Measurements from ENCODE around the gene FBXO28.

The FBXO28 gene

DNA sequence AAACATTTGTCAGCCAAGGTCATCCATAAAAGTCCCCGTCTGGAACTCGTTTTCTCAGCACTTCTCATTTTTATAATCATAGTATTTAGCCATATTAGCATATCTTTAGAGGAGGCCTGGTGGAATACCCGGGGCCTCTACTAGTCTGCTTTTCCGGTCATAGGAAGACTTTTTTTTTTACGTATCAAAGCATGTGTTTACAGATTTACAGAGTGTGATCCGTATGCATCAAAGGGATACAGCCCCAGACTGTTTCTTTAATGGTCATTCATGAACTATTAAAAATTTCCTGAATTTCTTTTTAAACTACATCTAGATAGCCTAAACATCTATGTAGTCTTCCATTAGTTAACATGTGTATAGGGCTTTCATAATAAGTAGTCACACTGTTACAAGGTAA, 45.6 kb downstream of the FBXO28 start:
- no peak for DNase-seq

DNA sequence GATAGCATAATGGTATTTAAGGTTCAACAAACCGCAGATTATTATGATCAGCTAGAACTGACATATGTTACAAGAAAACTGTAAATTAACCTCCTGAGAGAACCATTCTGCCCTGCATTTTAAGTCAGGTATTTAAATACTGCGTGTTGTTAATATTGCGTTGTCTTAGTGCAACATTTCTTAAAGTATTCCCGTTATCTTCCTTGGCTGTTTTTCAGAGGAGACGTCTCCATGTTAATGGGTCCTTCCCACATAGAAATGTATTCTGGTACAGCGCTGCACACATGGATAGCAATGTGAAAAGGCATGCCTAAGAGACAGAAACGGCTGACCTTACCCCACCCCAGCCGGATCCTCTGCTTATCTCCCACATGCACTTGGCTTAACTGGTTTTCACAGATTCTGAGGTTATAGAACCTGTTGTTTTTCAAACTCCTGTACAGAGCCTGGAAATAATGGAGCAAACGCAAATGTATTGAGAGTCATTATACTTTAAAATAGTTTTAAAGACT, 46.3 kb downstream of the FBXO28 start:
- no peak for DNase-seq

DNA sequence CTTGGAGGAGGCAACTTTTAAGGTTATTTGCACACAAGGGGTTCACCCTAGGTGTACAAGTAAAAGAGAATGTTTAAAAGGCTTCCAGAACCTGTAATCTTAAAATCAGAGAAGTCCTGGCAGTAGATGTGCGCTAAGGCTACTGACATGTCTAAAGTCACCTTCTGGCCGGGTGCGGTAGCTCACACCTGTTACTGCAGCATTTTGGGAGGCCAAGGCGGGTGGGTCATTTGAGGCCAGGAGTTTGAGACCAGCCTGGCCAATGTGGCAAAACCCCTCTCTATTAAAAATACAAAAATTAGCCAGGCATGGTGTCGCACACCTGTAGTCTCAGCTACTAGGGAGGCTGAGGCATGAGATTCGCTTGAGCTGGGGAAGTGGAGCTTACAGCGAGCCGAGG, 48.9 kb downstream of the FBXO28 start:
- DNase-seq = no peak

DNA sequence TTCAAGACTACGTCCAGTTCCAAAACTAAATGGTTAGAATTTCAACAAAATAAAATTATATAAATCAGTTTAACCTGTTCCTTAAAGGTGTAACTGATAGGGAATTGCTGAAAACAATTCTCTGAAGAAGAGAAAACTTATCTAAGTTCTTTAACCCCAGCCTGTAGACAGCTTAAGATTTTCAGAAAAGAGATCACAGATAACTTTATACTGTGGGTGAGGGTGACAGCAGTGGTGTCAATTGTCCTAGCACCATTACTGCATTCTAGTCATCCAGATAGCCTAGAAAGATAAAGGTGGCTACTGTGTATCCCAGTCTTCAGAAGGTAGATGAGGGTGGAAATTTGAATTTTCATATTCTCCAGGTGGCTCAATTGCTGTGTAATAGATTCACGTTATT, 49.4 kb downstream of the FBXO28 start:
- DNase-seq = no peak

DNA sequence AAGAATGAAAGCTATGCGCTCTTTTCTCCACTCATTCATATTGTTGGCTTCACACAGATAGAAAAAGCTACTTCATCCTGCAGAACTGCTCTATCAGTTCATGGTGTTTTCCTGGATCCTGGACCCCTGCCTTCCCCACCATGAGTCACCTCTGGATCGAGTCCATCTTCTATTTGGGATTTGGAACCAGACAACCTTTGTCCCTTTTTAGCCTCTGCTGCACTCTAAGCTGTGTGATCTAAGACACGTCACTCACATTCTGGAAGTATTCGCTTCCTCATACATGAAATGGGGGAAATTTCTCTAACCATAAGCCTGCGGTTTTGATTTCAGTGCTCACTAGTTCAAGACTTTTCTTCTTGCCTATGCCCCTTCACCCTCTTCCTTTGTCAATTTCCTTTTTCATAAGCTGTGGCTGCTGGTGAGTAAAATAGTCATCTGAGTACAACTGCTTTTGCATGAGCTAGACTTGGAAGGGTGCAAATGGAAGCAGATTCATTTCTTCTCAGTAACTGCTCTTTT, 55.0 kb downstream of the FBXO28 start:
- DNase-seq = peak; percentile 12

DNA sequence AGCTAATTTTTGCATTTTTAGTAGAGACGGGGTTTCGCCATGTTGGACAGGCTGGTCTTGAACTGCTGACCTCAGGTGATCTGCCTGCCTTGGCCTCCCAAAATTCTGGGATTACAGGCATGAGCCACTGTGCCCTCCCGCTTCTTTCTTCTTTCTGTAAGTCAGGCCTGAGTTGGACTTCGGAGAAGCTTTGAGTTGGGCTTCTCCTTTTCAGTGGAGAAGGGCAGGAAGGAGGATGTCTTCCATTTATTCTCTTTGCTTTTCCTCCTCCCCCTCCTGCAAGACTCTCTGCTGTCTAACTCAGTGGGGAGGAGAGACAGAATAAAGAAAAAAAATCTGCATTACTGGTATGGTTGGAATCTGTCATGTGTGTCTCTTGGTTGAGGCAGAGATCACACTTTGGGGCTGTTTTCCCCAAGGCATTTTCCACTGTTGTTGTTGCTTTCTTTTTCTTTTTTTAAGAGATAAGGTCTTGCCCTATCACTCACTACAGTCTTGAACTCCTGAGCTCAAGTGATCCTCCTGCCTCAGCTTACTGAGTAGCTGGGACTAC, 55.9 kb downstream of the FBXO28 start:
- DNase-seq = no peak

DNA sequence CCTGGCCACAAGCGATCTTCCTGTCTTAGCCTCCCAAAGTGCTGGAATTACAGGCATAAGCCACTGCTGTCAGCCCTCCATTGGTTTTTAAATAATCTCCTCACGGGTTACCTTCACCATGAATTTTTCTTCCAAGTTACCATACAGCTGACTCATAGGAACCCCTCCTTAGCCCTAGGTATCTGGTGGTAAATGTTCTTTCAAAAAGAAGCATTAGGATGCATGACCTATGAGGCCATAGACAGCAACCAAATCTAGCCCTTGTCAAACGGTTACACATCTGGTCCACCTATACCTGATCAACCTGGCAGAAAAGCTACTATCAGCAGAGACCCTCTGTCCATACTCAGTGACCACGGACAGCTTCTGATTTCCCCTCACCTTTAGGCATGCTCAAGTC, 56.4 kb downstream of the FBXO28 start:
- no peak for DNase-seq

DNA sequence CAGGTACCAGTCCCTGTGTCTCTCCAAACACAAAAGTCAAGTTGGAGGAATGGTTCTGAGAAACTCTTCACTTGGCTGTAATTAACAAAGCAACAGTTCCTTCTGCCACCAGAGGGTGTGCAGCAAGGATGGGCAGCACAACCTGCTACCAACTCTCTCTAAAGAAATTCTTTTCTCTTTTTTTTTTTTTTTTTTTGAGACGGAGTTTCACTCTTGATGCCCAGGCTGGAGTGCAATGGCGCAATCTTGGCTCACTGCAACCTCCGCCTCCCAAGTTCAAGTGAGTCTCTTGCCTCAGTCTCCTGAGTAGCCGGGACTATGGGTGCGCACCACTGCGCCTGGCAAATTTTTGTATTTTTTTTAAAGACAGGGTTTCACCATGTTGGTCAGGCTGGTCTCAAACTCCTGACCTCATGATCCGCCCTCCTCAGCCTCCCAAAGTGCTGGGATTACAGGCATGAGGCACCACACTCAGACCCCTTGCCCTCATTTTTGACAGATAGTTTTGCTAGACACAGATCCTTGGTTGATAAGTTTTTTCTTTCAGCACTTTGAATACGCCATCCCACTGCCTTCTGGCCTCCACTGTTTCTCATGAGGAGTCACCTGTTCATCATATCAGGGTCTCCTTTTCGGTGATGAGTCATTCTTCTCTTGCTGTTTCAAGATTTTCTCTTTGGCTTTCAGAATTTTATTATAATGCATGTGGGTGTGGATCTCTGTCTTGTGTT, 57.0 kb downstream of the FBXO28 start:
- DNase-seq = no peak

DNA sequence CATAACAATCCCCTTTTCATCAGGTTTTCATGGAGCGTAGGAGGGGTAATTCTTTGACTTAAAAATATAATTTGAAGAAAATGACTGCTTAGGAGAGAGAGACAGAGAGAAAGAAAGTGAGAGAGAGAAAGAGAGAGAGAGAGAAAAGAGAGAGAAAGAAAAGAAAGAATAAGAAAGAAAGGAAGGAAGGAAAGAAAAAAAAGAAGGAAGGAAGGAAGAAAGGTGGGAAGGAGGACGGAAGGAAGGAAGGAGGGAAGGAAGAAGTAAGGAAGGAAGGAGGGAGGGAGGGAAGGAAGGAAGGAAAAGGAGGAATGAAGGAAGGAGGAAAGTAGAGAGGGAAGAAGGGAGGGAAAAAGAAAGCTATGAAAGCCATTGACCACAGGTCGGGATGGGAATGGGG, 58.3 kb downstream of the FBXO28 start:
- DNase-seq = no peak

DNA sequence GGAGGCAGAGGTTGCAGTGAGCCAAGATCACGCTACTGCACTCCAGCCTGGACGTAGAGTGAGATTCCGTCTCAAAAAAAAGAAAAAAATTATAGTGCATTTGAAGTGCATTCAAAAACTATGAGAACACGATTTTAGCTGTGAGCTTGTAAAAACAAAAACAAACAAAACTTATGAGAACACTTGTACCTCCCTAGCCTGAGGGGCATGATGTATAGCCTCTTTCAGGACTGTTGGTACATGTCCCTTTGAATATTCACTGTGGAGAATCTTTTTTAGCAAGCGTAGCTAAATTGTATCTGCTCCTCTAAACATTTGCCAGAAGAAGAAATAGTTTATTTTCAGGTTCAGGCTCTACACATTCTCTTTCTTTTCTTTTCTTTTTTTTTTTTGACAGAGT, 59.6 kb downstream of the FBXO28 start:
- DNase-seq = no peak

DNA sequence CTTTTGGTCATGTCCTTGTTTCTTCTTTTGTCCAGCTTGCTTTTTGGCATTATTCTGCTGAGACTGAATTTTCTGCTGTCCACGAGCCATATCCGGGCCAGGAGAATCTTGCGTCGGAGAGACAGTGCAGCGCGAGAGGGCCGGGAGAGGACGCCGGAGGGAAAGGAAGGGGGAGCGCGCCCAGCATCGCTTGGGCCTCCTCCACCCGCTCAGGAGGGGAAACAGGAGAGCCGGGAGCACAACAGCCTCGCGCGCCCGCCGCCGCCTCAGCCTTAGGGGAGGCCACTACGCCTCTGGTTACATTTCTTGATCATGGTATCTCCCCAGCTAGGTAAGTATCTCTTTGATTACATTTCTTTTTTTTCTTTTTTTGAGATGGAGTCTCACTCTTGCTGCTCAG, 61.7 kb downstream of the FBXO28 start:
- no peak for DNase-seq

DNA sequence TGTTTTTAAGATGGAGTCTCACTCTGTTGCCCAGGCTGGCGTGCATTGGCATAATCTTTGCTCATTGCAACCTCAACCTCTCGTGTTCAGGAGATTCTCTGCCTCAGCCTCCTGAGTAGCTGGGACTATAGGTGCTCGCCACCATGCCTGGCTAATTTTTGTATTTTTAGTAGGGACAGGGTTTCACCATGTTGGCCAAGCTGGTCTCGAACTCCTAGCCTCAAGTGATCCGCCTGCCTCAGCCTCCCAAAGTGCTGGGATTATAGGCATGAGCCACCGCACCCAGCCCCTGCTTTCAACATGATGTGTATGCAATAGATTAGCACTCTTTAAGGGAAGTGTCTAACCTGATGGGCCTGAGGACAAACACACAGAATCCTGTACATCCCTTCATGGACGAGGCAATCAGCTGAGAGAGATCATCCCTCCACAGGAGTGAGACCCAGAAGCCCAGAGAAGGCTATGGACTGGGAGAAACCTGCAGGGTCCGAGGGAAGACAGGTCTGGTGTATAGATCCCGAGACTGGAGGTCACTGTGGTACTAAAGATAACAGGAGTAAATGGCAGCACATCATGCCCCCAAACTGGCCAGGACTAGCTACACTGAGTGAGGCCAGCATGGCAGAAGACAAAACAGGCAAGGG, 63.6 kb downstream of the FBXO28 start:
- no peak for DNase-seq

DNA sequence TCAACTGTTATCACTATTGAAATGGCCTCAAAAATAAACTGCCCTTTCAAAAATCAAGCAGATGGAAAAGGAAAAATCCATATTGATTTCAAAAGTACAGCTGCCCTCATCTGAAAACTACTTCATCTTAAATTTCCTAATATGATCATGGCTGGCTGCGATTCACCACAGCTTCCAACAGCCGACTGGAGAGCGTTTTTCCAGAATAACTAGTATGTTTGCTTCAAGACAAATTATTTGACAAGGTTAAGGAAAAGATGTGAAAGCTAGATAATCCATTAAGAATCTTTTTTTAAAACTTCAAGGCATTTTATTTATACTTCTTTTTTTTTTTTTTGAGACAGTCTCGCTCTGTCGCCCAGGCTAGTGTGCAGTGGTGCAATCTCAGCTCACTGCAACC, 65.0 kb downstream of the FBXO28 start:
- DNase-seq = no peak

DNA sequence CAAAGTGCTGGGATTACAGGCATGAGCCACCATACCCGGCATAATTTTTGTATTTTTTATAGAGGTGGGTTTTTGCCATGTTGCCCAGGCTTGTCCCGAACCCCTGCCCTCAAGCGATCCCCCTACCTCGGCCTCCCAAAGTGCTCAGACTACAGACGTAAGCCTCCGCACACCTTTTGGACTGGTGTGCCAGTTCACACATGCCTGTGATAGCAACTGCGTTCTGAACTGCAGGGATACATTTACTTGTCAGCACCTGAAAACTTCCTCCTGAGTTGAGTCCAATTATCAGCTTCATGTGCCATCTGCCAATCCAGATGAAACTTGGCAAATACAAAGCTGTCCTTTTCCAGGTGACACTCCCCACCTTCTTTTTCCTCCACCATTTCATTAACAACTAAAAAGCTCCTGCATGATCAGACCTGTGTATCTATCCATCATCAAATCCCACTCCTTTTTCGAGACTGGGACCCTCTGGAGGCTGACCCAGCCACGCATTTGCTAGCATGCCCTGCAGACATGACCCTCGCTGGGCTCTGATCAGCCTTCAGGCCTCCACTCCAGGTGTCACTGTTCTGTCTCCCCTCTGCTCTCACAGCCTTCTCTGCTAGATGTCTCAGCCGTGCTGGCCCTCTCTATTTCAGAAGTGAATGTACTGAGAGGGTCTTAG, 67.0 kb downstream of the FBXO28 start:
- no peak for DNase-seq

DNA sequence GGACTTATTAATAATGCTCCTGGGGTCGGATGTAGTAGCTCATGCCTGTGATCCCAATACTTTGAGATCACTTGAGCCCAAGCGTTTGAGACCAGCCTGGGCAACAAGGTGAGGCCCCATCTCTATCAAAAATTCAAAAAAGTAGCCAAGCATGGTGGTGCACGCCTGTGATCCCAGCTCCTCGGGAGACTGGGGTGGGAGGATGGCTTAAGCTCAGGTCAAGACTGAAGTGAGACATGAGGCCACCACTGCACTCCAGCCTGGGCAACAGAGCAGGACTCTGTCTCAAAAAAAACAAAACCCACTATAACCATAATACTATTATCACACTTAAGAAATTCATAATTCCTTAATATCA, 67.5 kb downstream of the FBXO28 start:
- DNase-seq = no peak

DNA sequence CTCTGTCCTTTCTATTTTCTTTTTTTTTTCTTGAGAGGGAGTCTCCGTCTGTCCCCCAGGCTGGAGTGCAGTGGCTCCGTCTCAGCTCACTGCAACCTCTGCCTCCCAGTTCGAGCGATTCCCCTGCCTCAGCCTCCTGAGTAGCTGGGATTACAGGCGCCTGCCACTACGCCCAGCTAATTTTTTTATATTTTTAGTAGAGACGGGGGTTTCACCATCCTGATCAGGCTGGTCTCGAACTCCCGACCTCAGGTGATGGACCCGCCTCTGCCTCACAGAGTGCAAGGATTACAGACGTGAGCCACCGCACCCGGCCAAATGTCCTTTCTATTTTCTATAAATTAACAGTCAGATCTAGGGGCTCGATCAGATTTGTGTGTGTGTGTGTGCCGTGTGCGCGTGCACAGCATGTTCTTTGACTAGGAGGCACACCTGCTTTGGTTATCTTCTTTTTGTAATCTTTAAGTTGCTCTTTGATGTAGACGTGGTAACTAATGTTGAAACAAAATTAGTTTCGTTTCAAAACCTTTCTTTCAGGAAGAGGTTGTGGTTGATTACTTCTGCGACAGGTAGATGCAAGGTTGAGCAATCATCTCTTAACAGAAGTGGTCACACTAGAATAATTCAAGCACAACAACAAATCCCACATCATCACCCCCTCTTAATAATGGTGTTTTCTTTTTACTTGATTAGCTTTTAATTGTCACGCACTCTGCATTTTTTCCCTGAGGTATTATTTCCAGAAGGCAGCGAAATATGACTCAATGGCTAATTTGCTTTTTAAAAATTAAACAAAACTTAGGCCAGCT, 68.3 kb downstream of the FBXO28 start:
- DNase-seq = no peak

DNA sequence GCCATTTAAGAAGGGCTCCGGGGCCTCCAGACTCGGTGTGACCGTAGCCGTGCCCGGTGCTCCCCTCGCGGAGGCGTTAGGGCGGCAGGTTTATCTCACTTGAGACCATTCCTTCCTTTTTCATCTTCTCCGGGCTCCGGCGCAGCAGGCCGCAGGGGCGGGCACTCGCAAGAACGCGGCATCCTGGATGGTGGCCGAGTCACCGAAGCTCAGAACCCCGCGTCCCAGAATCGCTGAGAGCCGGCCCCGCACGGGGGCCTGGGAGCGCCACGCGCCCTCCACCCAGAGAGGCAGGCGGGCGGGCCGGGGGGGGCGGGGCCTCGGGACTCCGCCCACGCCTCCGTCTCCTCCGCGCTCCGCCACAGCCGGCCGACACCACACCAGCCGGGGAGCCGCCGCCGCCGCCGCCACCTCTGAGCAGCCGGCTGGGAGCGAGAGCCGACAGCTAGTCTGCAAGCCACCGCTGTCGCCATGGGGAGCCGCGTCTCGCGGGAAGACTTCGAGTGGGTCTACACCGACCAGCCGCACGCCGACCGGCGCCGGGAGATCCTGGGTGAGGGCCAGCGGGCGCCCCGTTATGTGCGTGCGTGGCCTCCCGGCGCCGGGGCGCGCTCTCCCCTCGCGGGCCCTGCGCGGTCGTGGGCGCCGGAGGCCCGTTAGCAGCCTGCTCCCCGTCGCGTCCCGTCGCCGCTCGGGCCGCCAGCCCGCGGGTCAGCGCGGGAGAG, 69.1 kb downstream of the FBXO28 start, which contains the start of gene DEGS1:
Gene DEGS1 (plus strand): TSS at position 375 of the 725 bp plus-strand sequence. CDS start 97 bp downstream, at position 472.
- peak; percentile 73 for DNase-seq

DNA sequence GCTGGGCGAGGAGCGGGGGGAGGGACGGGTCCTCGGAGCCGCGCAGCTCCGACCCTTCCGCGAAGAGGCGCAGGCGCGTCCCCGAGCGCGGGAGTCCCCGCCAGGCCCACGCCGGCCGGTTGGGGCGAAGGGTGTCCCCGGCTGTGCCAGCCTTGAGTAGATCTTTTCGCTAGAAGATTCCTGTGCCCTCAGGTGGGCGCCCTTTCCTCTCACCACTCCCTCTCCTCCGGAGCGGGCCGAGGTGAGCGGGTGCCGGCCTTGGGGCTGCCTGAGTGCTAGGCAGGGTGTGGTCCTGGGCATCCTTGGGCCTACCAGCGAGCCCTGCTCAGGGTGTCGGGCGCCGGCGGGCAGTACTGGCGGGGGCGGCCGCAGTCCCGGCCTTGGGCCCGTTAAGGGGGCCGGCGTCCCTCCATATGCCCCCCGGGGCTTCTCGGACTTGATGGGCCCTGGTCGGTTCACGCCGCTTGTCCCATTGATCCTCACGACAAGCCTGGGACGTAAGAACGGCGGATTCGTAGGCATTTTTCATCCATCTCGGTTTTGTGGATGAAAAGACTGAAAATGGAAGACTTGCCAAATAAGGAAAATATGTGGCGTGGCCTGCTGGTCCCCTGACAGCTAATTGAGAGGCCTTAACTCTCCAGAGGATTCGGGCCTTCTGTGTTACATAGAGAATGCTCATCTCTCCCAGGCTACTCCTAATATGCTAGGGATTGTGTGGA, 69.8 kb downstream of the FBXO28 start:
- no peak for DNase-seq

DNA sequence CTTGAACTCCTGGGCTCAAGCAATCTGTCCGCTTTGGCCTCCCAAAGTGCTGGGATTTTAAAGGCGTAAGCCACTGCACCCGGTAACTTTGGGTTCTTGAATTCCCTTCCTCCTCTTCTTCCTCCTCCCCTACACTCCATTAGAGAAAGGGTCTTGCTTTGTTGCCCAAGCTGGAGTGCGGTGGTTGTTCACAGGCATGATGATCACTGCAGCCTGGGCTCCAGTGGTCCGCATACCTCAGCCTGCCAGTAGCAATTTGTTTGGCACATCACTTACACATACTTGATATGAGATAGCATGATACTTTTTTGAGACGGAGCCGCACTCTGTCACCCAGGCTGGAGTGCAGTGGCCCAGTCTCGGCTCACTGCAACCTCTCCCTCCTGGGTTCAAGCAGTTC, 71.3 kb downstream of the FBXO28 start:
- no peak for DNase-seq

DNA sequence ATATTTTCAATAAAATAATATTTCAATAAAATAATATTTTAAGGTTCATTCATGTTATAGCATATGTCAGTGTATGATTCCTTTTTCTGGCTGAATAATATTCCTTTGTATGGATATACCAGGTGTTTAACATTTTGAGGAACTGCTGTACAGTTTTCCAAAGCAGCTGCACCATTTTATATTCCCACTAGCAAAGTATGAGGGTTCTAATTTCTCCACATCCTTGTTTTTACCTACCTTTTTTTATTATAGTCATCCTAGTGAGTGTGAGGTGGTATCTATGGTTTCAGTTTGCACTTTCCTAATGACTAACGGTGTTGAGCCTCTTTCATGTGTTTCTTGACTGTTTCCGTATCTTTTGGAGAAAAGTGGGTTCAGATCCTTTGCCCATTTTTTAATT, 74.4 kb downstream of the FBXO28 start:
- DNase-seq = no peak

DNA sequence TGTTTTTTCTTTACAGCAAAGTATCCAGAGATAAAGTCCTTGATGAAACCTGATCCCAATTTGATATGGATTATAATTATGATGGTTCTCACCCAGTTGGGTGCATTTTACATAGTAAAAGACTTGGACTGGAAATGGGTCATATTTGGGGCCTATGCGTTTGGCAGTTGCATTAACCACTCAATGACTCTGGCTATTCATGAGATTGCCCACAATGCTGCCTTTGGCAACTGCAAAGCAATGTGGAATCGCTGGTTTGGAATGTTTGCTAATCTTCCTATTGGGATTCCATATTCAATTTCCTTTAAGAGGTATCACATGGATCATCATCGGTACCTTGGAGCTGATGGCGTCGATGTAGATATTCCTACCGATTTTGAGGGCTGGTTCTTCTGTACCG, 75.7 kb downstream of the FBXO28 start:
- no peak for DNase-seq
